Measurements from ENCODE around the gene NRG4.
A peak's percentile ranks its signal among the peaks of the same experiment; 100 is the strongest.
"Not testable (repeated sequence)": the region's sequence is repeated elsewhere in the genome, so short reads cannot be mapped to it uniquely, and the experiment has no call there.

NRG4 gene

DNA sequence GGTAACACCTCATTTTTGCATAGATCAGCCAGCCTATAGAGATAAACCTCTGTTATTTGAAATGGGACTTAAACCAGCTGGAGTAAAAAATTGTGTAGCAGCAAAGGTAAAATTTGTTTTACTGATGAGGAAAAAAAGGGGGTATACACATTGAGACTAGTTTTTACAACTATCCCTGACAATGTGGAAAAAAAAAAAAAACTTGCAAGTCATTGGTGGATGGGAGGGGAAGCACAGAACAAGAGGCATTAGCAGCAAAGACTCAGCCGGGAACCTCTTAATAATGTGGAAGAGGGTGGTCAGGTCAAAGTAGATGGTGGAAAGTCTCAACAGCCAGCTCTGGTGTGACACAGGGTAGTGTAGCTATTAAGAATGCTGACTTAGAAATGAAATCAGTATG, 94.1 kb downstream of the NRG4 start:
- Histone ChIP-seq H3K9me3 (ENCODE audit: control insufficient read depth, insufficient read depth, low read depth, low read length) (no peaks in the 10 kb centered on the region), H3K36me3 (ENCODE audit: control insufficient read depth in 2 of 2, insufficient read depth in 1 of 2, low read length in 2 of 2) (peaks cover 50 to 82% of the 10 kb centered on the region in 2 experiments), H3K4me1 (ENCODE audit: control insufficient read depth, insufficient read depth, low read length) (peaks cover 3% of the 10 kb centered on the region; the same call in 1 of the 2 replicates), H3K27ac (ENCODE audit: extremely low read depth, low read depth, low read length) (no peak overlapping the region), H3K4me3 (ENCODE audit: low read depth, low read length) (no peak overlapping the region)
- ChIA-PET CTCF (interaction anchor here (0.6 to 3.4 kb wide), 4 partner anchors 10 to 119 kb away, joined by 4 to 17 read pairs (median 6); no protein-coding TSS in a partner anchor), POLR2A (no interaction called here)
- no peak for TF ChIP-seq ZNF664 (tag by site-specific recombination; IDR thresholded peaks at IDR 0.05)
- no peak for TF ChIP-seq ZSCAN23 (tag by site-specific recombination; IDR thresholded peaks at IDR 0.05)
- TF ChIP-seq ZNF610 (tag by site-specific recombination; IDR thresholded peaks at IDR 0.05; ENCODE audit: borderline replicate concordance) = no peak

GRCh38 chr15:75916978-75917377, 95.2 kb downstream of the NRG4 start:
- Histone ChIP-seq H3K27ac (ENCODE audit: extremely low read depth, low read depth, low read length) (no peak overlapping the region), H3K9me3 (ENCODE audit: control insufficient read depth, insufficient read depth, low read depth, low read length) (no peaks in the 10 kb centered on the region), H3K4me1 (ENCODE audit: control insufficient read depth, insufficient read depth, low read length) (peaks cover 3% of the 10 kb centered on the region; the same call in 1 of the 2 replicates), H3K4me3 (ENCODE audit: low read depth, low read length) (no peak overlapping the region), H3K36me3 (ENCODE audit: control insufficient read depth in 2 of 2, insufficient read depth in 1 of 2, low read length in 2 of 2) (peaks cover 54 to 75% of the 10 kb centered on the region in 2 experiments)
- ChIA-PET CTCF (interaction anchor here (3.4 kb wide), 1 partner anchor 12 kb away, joined by 17 read pairs; no protein-coding TSS in a partner anchor), POLR2A (no interaction called here)
- no peak for TF ChIP-seq ZXDB (tag by site-specific recombination; IDR thresholded peaks at IDR 0.05)
- TF ChIP-seq YY1 (tag by site-specific recombination; IDR thresholded peaks at IDR 0.05) = no peak
- TF ChIP-seq ZNF830 (tag by site-specific recombination; IDR thresholded peaks at IDR 0.05; ENCODE audit: low read depth) = no peak
- no peak for TF ChIP-seq ZNF747 (tag by site-specific recombination; IDR thresholded peaks at IDR 0.05)
- TF ChIP-seq SALL2 (tag by site-specific recombination; IDR thresholded peaks at IDR 0.05; ENCODE audit: borderline replicate concordance) = no peak
- TF ChIP-seq, protein P1, sequence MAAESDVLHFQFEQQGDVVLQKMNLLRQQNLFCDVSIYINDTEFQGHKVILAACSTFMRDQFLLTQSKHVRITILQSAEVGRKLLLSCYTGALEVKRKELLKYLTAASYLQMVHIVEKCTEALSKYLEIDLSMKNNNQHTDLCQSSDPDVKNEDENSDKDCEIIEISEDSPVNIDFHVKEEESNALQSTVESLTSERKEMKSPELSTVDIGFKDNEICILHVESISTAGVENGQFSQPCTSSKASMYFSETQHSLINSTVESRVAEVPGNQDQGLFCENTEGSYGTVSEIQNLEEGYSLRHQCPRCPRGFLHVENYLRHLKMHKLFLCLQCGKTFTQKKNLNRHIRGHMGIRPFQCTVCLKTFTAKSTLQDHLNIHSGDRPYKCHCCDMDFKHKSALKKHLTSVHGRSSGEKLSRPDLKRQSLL (tag by site-specific recombination; IDR thresholded peaks at IDR 0.05) = no peak

- H3K27ac ChIP-seq (ENCODE audit: extremely low read depth, low read depth, low read length); H3K9me3 ChIP-seq (ENCODE audit: control insufficient read depth, insufficient read depth, low read depth, low read length); H3K4me1 ChIP-seq (ENCODE audit: control insufficient read depth, insufficient read depth, low read length); H3K4me3 ChIP-seq (ENCODE audit: low read depth, low read length): not testable (repeated sequence)
- peaks cover 47 to 80% of the 10 kb centered on the region in 2 experiments for H3K36me3 ChIP-seq (ENCODE audit: control insufficient read depth in 2 of 2, insufficient read depth in 1 of 2, low read length in 2 of 2)
- ChIA-PET CTCF (interaction anchor here (0.7 kb wide), 1 partner anchor 11 kb away, joined by 4 read pairs; no protein-coding TSS in a partner anchor), POLR2A (interaction anchor here (0.6 kb wide), 1 partner anchor 149 kb away, joined by 3 read pairs; the partner anchor contains the start of gene TMEM266)
Observed at GRCh38 chr15:75910355-75910754, 101.9 kb downstream of the NRG4 start.

DNA sequence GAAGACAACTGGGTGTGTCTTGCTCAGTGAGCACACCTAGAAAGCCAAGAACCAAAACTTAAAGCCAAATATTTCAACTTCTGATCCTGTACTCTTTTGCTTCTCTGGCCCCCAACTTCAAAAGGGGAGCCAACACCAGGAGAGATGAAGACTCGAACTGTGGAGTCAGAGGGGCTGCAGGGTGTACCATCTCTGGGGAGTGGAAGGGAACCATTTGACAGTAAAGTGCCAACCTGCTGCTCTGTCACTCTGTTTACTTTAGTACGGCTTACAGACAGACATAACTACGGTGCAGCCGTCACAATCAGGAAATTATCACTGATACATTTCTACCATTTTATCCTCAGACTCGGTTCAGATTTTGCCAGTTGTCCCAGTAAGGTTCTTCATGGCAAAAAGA, 107.0 kb downstream of the NRG4 start:
- peaks cover 19% of the 10 kb centered on the region for H3K4me1 ChIP-seq (ENCODE audit: control insufficient read depth, insufficient read depth, low read length)
- peak overlapping the region; percentile 6; the same call in 1 of the 2 replicates for H3K4me3 ChIP-seq (ENCODE audit: low read depth, low read length)
- no peaks in the 10 kb centered on the region for H3K9me3 ChIP-seq (ENCODE audit: control insufficient read depth, insufficient read depth, low read depth, low read length)
- peaks cover 28 to 50% of the 10 kb centered on the region in 2 experiments for H3K36me3 ChIP-seq (ENCODE audit: control insufficient read depth in 2 of 2, insufficient read depth in 1 of 2, low read length in 2 of 2)
- ChIA-PET CTCF (interaction anchor here (0.6 to 0.7 kb wide), 2 partner anchors 102 to 242 kb away, joined by 3 to 4 read pairs; no protein-coding TSS in a partner anchor), POLR2A (interaction anchor here (0.6 to 1.1 kb wide), 2 partner anchors 11 to 234 kb away, joined by 3 read pairs; no protein-coding TSS in a partner anchor)
- H3K27ac ChIP-seq (ENCODE audit: extremely low read depth, low read depth, low read length) = no peak overlapping the region
- no peak for TF ChIP-seq ZNF426 (tag by site-specific recombination; IDR thresholded peaks at IDR 0.05)
- TF ChIP-seq, protein P2, sequence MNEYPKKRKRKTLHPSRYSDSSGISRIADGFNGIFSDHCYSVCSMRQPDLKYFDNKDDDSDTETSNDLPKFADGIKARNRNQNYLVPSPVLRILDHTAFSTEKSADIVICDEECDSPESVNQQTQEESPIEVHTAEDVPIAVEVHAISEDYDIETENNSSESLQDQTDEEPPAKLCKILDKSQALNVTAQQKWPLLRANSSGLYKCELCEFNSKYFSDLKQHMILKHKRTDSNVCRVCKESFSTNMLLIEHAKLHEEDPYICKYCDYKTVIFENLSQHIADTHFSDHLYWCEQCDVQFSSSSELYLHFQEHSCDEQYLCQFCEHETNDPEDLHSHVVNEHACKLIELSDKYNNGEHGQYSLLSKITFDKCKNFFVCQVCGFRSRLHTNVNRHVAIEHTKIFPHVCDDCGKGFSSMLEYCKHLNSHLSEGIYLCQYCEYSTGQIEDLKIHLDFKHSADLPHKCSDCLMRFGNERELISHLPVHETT (tag by site-specific recombination; IDR thresholded peaks at IDR 0.05) = no peak
- no peak for TF ChIP-seq ZNF768 (tag by site-specific recombination; IDR thresholded peaks at IDR 0.05)
- TF ChIP-seq ZNF561 (tag by site-specific recombination; IDR thresholded peaks at IDR 0.05; ENCODE audit: borderline replicate concordance) = no peak
- TF ChIP-seq MZF1 (tag by site-specific recombination; IDR thresholded peaks at IDR 0.05; ENCODE audit: borderline replicate concordance) = peak; percentile 72; the same call in 1 of the 2 replicates
- TF ChIP-seq ZNF335 (tag by site-specific recombination; conservative IDR thresholded peaks at IDR 0.05) = no peak
- TF ChIP-seq, protein P1 (tag by site-specific recombination; IDR thresholded peaks at IDR 0.05) = no peak
- TF ChIP-seq ZBTB7A (tag by site-specific recombination; IDR thresholded peaks at IDR 0.05; ENCODE audit: low read depth) = no peak
- TF ChIP-seq ZNF404 (tag by site-specific recombination; IDR thresholded peaks at IDR 0.05) = no peak
- TF ChIP-seq PRDM10 (tag by site-specific recombination; IDR thresholded peaks at IDR 0.05) = 0 out of 2 replicates have a peak, but pooled peaks have one; percentile 30
- TF ChIP-seq SP3 (tag by site-specific recombination; IDR thresholded peaks at IDR 0.05) = no peak
- no peak for TF ChIP-seq ZNF175 (tag by site-specific recombination; IDR thresholded peaks at IDR 0.05)
